ENCODE measurements around the gene NPAS4.
"Not testable (repeated sequence)": the region's sequence is repeated elsewhere in the genome, so short reads cannot be mapped to it uniquely, and the experiment has no call there.

Gene NPAS4

GRCh38 chr11:66454247-66454646, 33.4 kb downstream of the NPAS4 start:
- DNase-seq (ENCODE audit: extremely low read depth in 1 of 2, low read depth in 1 of 2) = no peak

GRCh38 chr11:66454828-66455227, 34.0 kb downstream of the NPAS4 start:
- DNase-seq (ENCODE audit: extremely low read depth in 1 of 2, low read depth in 1 of 2) = no peak

- no peak for DNase-seq (ENCODE audit: extremely low read depth in 1 of 2, low read depth in 1 of 2)
These were observed 37.0 kb downstream of the NPAS4 start for GRCh38 chr11:66457826-66458225.

- DNase-seq (ENCODE audit: extremely low read depth in 1 of 2, low read depth in 1 of 2) = no peak
These were observed 38.4 kb downstream of the NPAS4 start for GRCh38 chr11:66459138-66459778.

- no peak for DNase-seq (ENCODE audit: extremely low read depth in 1 of 2, low read depth in 1 of 2)
These were observed 41.2 kb downstream of the NPAS4 start for GRCh38 chr11:66462010-66462409.

GRCh38 chr11:66462911-66463310, 42.1 kb downstream of the NPAS4 start:
- no peak for DNase-seq (ENCODE audit: extremely low read depth in 1 of 2, low read depth in 1 of 2)

- not testable (repeated sequence) for DNase-seq (ENCODE audit: extremely low read depth in 1 of 2, low read depth in 1 of 2)
These were observed 43.3 kb downstream of the NPAS4 start for GRCh38 chr11:66464116-66464515.

- DNase-seq (ENCODE audit: extremely low read depth in 1 of 2, low read depth in 1 of 2) = no peak
These were observed 44.1 kb downstream of the NPAS4 start for GRCh38 chr11:66464916-66465315.

- DNase-seq (ENCODE audit: extremely low read depth in 1 of 2, low read depth in 1 of 2) = no peak
These were observed 44.8 kb downstream of the NPAS4 start for GRCh38 chr11:66465373-66466224.

GRCh38 chr11:66466225-66467033, 45.6 kb downstream of the NPAS4 start, which contains the start of gene PELI3:
PELI3 (plus strand) TSS chr11:66466905; CDS start chr11:66468129, 1,224 bp downstream.
- peak; percentile 83 to 95 for DNase-seq (ENCODE audit: extremely low read depth in 1 of 2, low read depth in 1 of 2)

GRCh38 chr11:66467034-66467659, 46.3 kb downstream of the NPAS4 start:
- DNase-seq (ENCODE audit: extremely low read depth in 1 of 2, low read depth in 1 of 2) = peak in 1 of 2 donors; percentile 18

GRCh38 chr11:66467756-66468155, 46.9 kb downstream of the NPAS4 start:
- DNase-seq (ENCODE audit: extremely low read depth in 1 of 2, low read depth in 1 of 2) = no peak

- DNase-seq (ENCODE audit: extremely low read depth in 1 of 2, low read depth in 1 of 2) = no peak
These were observed 47.9 kb downstream of the NPAS4 start for GRCh38 chr11:66468691-66469090.

GRCh38 chr11:66469441-66469840, 48.6 kb downstream of the NPAS4 start:
- no peak for DNase-seq (ENCODE audit: extremely low read depth in 1 of 2, low read depth in 1 of 2)

GRCh38 chr11:66470015-66470414, 49.2 kb downstream of the NPAS4 start:
- no peak for DNase-seq (ENCODE audit: extremely low read depth in 1 of 2, low read depth in 1 of 2)

- no peak for DNase-seq (ENCODE audit: extremely low read depth in 1 of 2, low read depth in 1 of 2)
These were observed 50.3 kb downstream of the NPAS4 start for GRCh38 chr11:66471142-66471541.

GRCh38 chr11:66472054-66472453, 51.2 kb downstream of the NPAS4 start:
- DNase-seq (ENCODE audit: extremely low read depth in 1 of 2, low read depth in 1 of 2) = no peak

- no peak for DNase-seq (ENCODE audit: extremely low read depth in 1 of 2, low read depth in 1 of 2)
These were observed 52.3 kb downstream of the NPAS4 start for GRCh38 chr11:66473167-66473566.

GRCh38 chr11:66473608-66474515, 53.0 kb downstream of the NPAS4 start:
- DNase-seq (ENCODE audit: extremely low read depth in 1 of 2, low read depth in 1 of 2) = no peak

All from activated CD8-positive, alpha-beta memory T cell treated with anti-CD3 and anti-CD28 coated beads for 1 hour (primary cell).